ENCODE measurements around the gene CTNNA2.

CTNNA2 gene

DNA sequence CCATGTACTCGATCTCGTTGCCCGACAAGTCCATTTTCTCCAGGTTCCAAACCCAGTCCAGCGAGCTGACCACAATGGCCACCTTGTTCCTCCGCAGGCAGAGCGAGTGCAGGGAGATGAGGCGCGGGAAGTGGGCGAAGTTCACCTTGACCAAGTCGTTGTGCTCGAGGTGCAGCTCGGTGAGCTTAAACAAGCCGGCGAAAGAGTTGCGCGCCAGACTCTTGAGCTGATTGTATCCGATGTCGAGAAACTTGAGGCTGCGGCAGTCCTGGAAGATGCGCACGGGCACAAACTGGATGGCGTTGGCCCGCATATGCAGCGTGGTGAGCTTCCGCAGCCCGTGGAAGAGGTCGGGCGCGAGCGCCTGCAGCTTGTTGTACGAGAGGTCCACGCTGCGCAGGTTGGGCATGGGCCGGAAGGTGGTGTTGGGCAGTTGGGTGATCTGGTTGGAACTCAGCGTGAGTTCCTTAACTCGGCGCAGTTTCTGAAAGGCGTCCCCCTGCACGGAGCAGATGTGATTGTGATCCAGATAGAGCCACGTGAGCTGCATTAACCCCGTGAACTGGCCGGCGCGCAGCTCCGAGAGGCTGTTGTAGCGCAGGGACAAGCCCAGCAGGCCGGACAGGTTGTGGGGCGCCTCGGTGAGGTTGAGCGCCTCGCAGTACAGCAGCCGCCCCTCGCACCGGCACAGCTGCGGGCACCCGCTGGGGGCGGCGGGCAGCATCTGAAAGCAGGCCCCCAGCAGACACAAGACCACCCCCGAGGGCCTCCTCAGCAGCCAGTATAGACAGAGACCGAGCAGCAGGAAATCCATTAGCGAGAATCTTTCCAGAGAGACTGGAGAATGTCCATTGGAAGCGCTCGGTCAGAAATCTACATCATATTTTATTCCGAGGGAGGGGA, 790.4 kb downstream of the CTNNA2 start:
- peak overlapping the region; percentile 89 to 93 (median 89) for H3K4me3 Mint-ChIP-seq
- H3K4me1 Mint-ChIP-seq, result peaks cover 15% of the 10 kb centered on the region
- TF ChIP-seq, protein P1, sequence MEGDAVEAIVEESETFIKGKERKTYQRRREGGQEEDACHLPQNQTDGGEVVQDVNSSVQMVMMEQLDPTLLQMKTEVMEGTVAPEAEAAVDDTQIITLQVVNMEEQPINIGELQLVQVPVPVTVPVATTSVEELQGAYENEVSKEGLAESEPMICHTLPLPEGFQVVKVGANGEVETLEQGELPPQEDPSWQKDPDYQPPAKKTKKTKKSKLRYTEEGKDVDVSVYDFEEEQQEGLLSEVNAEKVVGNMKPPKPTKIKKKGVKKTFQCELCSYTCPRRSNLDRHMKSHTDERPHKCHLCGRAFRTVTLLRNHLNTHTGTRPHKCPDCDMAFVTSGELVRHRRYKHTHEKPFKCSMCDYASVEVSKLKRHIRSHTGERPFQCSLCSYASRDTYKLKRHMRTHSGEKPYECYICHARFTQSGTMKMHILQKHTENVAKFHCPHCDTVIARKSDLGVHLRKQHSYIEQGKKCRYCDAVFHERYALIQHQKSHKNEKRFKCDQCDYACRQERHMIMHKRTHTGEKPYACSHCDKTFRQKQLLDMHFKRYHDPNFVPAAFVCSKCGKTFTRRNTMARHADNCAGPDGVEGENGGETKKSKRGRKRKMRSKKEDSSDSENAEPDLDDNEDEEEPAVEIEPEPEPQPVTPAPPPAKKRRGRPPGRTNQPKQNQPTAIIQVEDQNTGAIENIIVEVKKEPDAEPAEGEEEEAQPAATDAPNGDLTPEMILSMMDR (IDR thresholded peaks at IDR 0.05; ENCODE audit: unreplicated experiment in 3 of 3), result no peak
- peaks cover 4% of the 10 kb centered on the region for H3K36me3 Mint-ChIP-seq (ENCODE audit: low read depth)
- H3K9me3 Mint-ChIP-seq, result no peaks in the 10 kb centered on the region
- H3K27me3 Mint-ChIP-seq (ENCODE audit: low read depth), result peaks cover 78% of the 10 kb centered on the region
- peak overlapping the region; percentile 49 to 84 (median 83) for H3K27ac Mint-ChIP-seq

- Mint-ChIP-seq H3K4me3 (peak within 1 kb of the TSS; percentile 89 to 93 (median 89)), H3K36me3 (ENCODE audit: low read depth) (peaks cover 4% of the 10 kb centered on the region), H3K9me3 (no peaks in the 10 kb centered on the region), H3K27ac (peak within 1 kb of the TSS; percentile 55 to 83 (median 74)), H3K27me3 (ENCODE audit: low read depth) (peaks cover 73% of the 10 kb centered on the region), H3K4me1 (peaks cover 15% of the 10 kb centered on the region)
- TF ChIP-seq, protein P1 (IDR thresholded peaks at IDR 0.05; ENCODE audit: unreplicated experiment in 3 of 3), result peak in 1 of 3 experiments; percentile 10
Observed at GRCh38 chr2:80303909-80304837, 791.3 kb downstream of the CTNNA2 start, which contains the start of gene LRRTM1. Gene LRRTM1, minus strand, starts transcription at chr2:80304752. Its CDS starts 933 bp downstream, at chr2:80303819.

- no peaks in the 10 kb centered on the region for H3K36me3 Mint-ChIP-seq (ENCODE audit: low read depth)
- H3K9me3 Mint-ChIP-seq, result no peaks in the 10 kb centered on the region
- peaks cover 6% of the 10 kb centered on the region for H3K27me3 Mint-ChIP-seq (ENCODE audit: low read depth)
- no peak overlapping the region for H3K4me3 Mint-ChIP-seq
- H3K27ac Mint-ChIP-seq, result peak overlapping the region in 2 of 3 experiments; percentile 48 to 52
- TF ChIP-seq, protein P1 (IDR thresholded peaks at IDR 0.05; ENCODE audit: unreplicated experiment in 3 of 3), result no peak
- no peaks in the 10 kb centered on the region for H3K4me1 Mint-ChIP-seq
Observed at GRCh38 chr2:80311304-80311703, 798.5 kb downstream of the CTNNA2 start.

DNA sequence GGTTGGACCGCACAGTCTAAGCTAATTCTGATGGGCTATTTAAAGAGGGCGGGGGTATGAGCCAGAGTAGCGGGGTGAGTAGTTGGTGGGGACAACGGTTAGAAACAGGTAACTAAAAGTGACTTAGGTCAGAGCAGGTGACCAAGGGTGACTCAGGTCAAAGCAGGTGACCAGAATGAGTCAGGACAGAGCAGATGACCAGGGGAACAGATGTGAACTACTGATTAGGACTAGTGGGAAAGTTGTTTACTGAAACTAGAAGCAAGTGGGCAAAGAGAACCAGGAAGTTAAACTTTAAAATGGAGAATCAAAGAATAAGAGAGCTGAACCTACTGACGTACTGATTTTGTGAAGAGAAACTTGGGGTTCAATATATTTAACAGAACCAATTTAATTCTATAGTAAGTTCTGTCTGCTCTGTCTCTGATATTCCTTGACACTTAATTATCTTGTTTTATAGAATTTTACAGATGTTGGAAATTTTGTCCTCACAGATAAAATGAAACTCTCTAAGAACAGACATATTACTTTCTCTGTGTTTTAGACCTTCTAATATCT, 799.5 kb downstream of the CTNNA2 start:
- no peaks in the 10 kb centered on the region for H3K4me1 Mint-ChIP-seq
- TF ChIP-seq, protein P1 (IDR thresholded peaks at IDR 0.05; ENCODE audit: unreplicated experiment in 3 of 3), result no peak
- no peaks in the 10 kb centered on the region for H3K9me3 Mint-ChIP-seq
- no peaks in the 10 kb centered on the region for H3K36me3 Mint-ChIP-seq (ENCODE audit: low read depth)
- no peak overlapping the region for H3K27ac Mint-ChIP-seq
- H3K27me3 Mint-ChIP-seq (ENCODE audit: low read depth), result peaks cover 4% of the 10 kb centered on the region
- H3K4me3 Mint-ChIP-seq, result no peak overlapping the region

- Mint-ChIP-seq H3K4me3 (no peak overlapping the region), H3K27ac (no peak overlapping the region), H3K27me3 (ENCODE audit: low read depth) (peaks cover 4% of the 10 kb centered on the region), H3K9me3 (no peaks in the 10 kb centered on the region), H3K4me1 (peaks cover 17% of the 10 kb centered on the region), H3K36me3 (ENCODE audit: low read depth) (no peaks in the 10 kb centered on the region)
- TF ChIP-seq, protein P1 (IDR thresholded peaks at IDR 0.05; ENCODE audit: unreplicated experiment in 3 of 3), result no peak
Observed at GRCh38 chr2:80322311-80322920, 809.6 kb downstream of the CTNNA2 start.

Measured in nephron (organoid).